ENCODE results near the gene USP1. TPM values are rescaled to one million over a fixed set of nuclear protein-coding genes. Genes with fewer than 3 reads are reported as not detected.

Gene USP1
- 37.8 TPM for polyA plus RNA-seq (ENCODE audit: insufficient read length)

GRCh38 chr1:62436466-62437272, at the start of gene USP1:
Gene USP1 (plus strand): TSS chr1:62437049. CDS start chr1:62439868, 2,819 bp downstream.
- peak; percentile 99 for DNase-seq

- DNase-seq: no peak
Observed at GRCh38 chr1:62389531-62389930, 47.3 kb upstream of the USP1 start.

- DNase-seq: no peak
Observed at GRCh38 chr1:62390071-62390470, 46.8 kb upstream of the USP1 start.

DNA sequence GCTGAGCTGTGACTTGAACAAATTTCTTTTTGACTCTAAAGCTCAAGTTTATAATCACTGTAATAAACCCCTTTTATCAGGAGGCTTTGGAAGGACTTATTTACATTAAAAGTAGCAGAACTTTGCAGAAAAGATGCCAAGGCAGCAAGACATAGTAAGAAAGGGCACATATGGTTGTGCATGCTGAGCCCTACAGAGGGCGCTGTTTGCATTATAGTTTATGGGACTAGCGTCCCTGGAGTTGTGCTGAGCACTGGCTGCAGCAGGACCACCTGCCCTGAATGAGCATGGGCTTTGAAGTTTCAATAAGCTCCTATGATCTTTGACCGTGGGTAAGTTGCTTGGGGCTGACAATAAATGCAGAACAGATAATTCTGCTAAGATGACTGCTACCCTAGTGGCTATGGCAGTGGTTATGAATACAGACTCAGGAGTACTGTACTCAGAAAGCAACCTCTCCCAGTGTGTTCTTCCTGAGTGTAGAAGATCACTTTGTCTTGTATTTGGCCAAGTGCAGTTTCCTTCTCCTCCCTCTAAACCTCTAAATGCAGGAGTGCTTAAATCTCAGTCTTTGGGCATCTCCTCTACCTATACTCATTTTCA, 45.4 kb upstream of the USP1 start:
- DNase-seq: no peak

DNA sequence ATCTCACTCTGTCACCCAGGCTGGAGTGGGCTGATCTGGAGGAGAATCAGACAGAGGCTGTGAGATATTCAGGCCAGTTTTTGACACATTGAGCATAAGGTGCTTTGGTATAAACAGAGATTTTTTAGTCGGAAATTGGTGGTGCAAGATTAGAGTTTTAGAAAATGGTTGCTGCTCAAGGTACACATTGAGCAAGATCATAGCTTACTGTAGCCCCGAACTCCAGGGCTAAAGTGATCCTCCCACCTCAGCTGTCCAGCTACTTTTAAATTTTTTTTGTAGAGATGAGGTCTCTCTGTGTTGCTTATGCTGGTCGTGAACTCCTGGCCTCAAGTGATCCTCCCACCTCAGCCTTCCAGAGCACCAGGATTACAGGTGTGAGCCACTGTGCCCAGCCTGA, 43.9 kb upstream of the USP1 start:
- DNase-seq: no peak

DNA sequence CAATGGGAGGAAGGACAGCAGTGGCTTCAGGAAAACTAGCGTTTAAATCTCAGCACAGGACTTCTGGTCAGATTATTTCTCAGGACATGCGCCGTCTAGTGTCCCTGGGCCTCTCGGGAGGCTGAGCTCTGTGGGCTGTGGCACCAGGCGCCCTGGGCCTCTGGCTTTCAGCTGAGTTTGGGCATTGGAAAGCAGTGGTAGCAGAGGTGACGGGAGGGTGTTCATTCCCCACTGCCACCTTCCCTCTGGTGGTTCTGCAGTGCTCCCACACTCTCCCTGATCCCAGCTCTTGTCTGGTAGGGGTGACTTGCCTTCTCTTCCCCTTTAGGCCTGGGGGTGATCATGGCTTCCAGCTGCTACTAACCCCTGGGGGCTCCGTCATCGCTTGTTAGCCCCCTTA, 42.2 kb upstream of the USP1 start:
- DNase-seq: no peak

DNA sequence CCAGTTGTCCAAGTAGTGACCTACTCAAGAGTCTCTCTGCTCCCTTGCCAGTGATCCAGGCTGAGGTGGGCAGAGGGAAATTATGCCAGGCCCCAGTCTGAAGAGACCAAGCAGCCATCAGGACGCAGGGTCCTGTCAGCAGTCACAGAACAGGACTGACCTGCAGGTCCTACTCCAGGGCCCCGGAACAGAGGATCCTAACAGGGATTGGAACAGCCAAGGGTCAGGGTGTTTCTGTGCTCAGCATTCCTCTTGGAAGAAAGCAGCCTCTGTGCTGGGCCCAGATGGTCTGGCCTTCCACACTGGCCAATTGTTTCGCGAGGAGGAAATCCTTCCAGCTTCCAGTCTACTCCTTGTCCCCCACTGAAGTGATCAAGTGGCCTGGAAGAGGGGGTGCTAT, 41.6 kb upstream of the USP1 start:
- DNase-seq: no peak

GRCh38 chr1:62396871-62397270, 40.0 kb upstream of the USP1 start:
- no peak for DNase-seq

DNA sequence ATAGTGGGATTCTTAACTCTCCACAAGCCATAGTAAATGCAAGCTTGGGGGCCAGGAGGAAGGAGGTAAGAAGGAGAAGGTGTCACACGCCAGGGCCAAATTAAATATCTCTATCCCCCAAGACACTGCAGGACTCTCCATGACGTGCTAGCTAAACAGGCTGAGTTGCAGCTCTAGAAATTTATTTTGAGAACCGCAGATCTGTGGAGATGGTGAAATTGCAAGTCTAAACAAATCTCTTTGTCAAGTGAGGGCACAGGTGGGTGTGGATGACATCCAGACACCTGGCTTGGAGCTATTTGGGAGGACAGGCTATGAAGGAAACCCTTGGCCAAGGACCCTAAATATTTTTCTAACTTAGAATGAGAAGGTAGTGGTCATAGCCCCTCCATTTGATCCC, 39.5 kb upstream of the USP1 start:
- no peak for DNase-seq

- DNase-seq: no peak
Observed at GRCh38 chr1:62398377-62398776, 38.5 kb upstream of the USP1 start.

DNA sequence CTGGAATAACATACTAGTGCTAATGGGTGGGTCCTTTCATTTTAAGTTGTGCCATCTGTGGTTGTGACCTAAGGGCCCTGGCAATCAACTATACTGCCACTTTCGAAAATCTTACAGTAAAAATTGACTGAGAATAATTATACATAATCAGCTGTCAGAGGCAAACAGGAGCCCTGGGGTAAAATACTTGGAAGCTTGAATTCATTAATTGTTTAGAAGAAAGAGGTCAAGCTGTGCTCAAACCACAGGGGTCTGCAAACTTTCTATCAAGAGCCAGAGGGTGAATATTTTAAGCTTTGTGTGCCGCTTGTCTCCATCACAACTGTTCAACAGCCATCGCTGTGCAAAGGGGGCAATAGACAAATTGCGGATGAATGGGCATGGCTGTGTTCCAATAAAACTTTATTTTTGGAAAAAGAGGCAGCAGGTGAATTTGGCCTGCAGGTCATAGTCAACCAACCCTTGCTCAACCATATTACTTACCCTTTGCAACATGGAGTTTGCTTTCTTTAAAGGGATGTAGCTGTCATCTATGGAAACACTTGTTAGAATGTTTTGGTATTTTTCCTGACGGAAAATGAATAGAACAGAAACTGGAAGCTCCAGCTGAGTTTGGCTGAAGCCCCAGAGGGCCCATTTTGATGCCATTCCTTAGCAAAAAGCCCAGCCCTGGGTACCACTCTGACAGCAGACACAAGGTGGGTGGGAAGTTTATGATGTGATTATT, 35.7 kb upstream of the USP1 start:
- DNase-seq: no peak

DNA sequence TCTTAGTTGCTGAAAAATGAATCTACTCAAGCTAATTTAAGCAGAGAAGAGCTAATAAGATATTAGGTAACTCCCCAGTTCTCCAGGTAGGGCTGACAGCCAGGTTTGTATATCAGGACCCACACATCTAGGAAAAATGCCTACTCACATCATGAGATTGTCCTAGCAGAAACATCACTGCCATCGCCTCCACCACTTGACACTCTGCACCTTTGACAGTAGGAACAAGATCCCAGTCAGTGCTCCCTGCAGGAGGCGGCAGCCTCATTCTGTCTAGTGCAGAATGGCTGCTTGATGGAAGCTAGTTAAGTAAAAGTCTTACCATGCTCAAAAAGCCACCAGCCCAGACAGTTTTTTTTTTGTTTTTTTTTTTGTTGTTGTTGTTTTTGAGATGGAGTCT, 31.6 kb upstream of the USP1 start:
- no peak for DNase-seq

DNA sequence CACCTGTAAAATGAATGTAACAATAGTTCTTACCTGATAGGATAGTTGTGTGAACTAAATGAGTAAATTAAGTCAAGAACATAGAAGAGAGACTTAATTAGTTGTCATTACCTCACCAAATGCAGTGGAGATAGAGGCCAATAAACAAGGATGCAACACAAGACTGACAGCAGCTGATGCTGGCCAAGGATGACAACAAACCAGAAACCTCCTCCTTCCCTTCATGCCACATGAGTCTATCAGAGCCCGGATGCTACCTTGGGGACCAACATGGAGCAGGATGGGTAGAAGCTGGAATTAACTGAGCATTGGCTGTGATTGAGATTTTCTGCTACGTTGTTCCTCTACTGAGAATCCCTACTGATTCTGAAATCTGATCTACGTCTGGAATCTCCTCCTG, 30.3 kb upstream of the USP1 start:
- DNase-seq: no peak

DNA sequence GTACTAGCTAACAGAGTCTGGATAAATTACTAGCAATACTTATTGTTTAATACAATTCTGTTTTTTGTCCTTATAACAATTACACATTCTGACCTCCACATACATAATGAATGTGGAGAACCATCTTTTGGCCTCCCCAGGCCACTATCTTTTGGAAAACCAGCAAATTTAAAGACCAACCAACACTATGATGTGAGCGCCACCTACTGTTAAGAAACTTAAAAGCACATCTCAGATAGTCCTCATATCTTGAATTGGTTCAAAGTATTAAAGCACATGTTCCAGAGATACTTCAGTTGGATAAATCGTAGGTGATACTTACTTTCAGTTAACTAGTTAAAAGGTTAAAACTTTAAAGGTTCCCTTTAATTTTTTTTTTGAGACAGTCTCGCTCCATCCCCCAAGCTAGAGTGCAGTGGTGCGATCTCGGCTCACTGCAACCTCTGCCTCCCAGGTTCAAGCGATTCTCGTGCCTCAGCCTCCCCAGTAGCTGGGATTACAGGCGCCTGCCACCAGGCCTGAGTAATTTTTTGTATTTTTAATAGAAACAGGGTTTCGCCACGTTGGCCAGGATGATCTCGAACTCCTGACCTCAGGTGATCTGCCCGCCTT, 29.3 kb upstream of the USP1 start:
- DNase-seq: peak; percentile 72

GRCh38 chr1:62415687-62416086, 21.2 kb upstream of the USP1 start:
- no peak for DNase-seq

- DNase-seq: no peak
Observed at GRCh38 chr1:62417351-62417999, 19.4 kb upstream of the USP1 start.

- no peak for DNase-seq
Observed at GRCh38 chr1:62420214-62420613, 16.6 kb upstream of the USP1 start.

DNA sequence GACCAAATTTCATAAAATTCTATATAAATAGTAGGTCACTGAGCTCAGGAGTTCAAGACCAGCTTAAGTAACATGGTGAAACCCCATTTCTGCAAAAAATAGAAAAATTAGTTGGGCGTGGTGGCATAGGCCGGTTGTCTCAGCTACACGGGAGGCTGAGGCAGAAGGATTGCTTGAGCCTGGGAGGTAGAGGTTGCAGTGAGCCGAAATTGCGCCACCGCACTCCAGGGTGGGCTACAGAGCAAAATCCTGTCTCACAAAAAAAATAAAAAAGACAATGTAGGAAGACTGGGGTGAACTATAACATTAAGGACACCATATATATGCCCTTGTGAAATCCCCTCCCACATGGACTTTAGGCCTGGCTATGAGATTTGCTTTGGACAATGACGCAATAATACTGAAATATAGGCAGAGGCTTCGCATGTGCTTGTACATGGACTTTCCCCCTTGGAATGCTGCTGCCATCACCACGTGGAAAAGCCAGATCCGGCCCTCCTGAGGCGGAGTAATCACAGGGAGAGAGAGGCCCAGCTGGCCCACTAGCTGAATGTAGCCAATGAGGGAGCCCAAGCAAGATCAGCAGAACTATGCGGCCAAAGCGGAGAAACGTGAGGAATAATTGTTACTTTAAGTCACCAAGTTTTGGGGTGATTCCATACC, 13.1 kb upstream of the USP1 start:
- no peak for DNase-seq

- no peak for DNase-seq
Observed at GRCh38 chr1:62424411-62424810, 12.4 kb upstream of the USP1 start.

GRCh38 chr1:62425041-62425440, 11.8 kb upstream of the USP1 start:
- DNase-seq: no peak

DNA sequence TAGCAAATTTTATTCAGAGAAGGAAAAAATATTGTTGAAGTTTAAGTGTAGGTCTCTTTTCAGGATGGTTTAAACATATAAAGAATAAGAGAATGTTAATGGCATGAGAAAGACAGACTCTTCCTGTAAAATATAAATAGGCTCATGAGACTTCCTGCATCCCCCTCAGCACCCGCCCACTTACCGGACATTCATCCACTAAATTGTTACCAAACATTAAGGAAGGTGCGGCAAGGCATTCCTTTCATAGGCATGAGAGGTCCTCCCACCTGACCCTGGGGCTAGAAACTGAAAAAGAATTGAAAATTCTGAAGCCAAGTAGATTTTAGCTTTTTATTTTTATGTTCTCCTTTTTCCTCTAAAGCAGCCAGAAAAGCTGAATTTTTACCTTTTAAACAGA, 10.6 kb upstream of the USP1 start:
- DNase-seq: no peak

DNA sequence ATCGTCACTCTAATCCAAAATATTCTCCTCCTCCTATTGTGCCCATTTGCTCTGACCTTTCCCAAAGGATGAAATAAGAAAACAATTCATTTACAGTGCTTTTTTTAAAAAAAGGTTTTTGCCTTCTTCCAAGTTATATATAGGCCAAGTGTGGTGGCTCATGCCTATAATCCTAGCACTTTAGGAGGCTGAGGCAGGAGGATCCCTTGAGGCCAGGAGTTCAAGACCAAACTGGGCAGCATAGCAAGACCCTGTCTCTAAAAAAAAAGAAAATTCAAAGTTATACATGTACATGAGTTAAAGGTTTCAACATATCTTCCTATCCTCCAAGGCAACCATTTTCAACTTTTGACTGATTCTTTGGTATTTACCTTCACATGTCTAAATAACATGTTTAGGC, 10.1 kb upstream of the USP1 start:
- DNase-seq: no peak
